Measurements from ENCODE around the gene KCP. TPM values are rescaled to one million over a fixed set of nuclear protein-coding genes. Genes with fewer than 3 reads are reported as not detected.

KCP gene
- total and polyA plus RNA-seq, 2 donors (not counting 1 experiment from before 2014, with no cell fraction given), result 2.3 to 3.8 TPM

DNA sequence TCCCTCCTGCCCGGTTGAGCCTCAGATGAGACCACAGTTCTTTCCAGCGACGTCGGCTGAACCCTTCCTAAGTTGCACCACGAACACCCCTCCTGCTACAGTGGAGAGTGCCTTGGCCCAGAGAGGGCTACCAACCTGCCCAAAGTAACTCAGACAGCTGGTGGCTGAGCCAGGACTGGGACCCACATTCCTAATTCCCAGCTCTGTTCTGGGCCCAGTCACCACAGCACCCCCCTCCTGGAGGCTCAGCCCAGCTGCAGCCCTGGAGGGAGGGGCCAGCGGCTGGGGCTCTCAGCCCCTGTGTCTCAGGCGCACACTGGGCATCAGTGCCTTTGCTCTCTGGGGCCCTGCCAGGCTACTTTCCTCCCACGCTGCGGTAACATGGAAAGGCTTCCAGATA lies 37.3 kb downstream of the KCP start:
- Histone ChIP-seq H3K79me2 (ENCODE audit: control insufficient read depth, insufficient read depth, low read length) (no peaks in the 10 kb centered on the region), H3K27ac (ENCODE audit: low read length in 2 of 2) (no peak overlapping the region), H3K9ac (ENCODE audit: low read length) (no peak overlapping the region), H3K27me3 (replicated peaks in 1 of 4; ENCODE audit: control extremely low read depth in 1 of 4, control insufficient read depth in 3 of 4, insufficient read depth in 4 of 4, low read length in 3 of 4) (peaks cover 0 to 14% (median 4%) of the 10 kb centered on the region in 4 experiments), H3K36me3 (replicated peaks in 1 of 2; ENCODE audit: control extremely low read depth in 1 of 2, control insufficient read depth in 1 of 2, extremely low read depth in 1 of 2, insufficient read depth in 2 of 2, low read length in 1 of 2) (no peaks in the 10 kb centered on the region), H3K4me2 (replicated peaks; ENCODE audit: low read depth, low read length, poor library complexity, severe bottlenecking) (no peak overlapping the region), H3K4me1 (ENCODE audit: control insufficient read depth in 2 of 2, insufficient read depth in 2 of 2, low read length in 2 of 2) (peaks cover 13% of the 10 kb centered on the region in 2 donors), H2AFZ (ENCODE audit: insufficient read depth, low read depth, low read length, poor library complexity, severe bottlenecking) (no peak overlapping the region), H4K20me1 (ENCODE audit: control insufficient read depth, insufficient read depth, low read length, poor library complexity, severe bottlenecking) (peaks cover 19% of the 10 kb centered on the region), H3K9me3 (ENCODE audit: control extremely low read depth in 1 of 3, control insufficient read depth in 2 of 3, insufficient read depth in 1 of 3, low read length in 2 of 3) (no peaks in the 10 kb centered on the region), H3K4me3 (ENCODE audit: control extremely low read depth in 1 of 5, extremely low read depth in 1 of 5, insufficient read depth in 1 of 5, low read depth in 2 of 5, low read length in 4 of 5) (no peak overlapping the region)
- Mint-ChIP-seq H3K27ac (no peak overlapping the region), H3K4me3 (no peak overlapping the region), H3K9me3 (ENCODE audit: insufficient read depth) (no peaks in the 10 kb centered on the region), H3K4me1 (peaks cover 11% of the 10 kb centered on the region), H3K27me3 (peaks cover 7% of the 10 kb centered on the region)
- no peak for DNase-seq
- CTCF ChIA-PET, result no interaction called here
- WGBS (ENCODE audit: insufficient coverage), result 90% methylated on average over 8 of the region's 9 CpGs
- POLR2A ChIA-PET, result interaction anchor here (0.6 to 1.2 kb wide), 2 partner anchors 10 to 523 kb away, joined by 3 to 6 read pairs; no protein-coding TSS in a partner anchor
- intact Hi-C loops (cut with micrococcal nuclease), result no loop called here
- no peak for ATAC-seq (ENCODE audit: low read depth)
- TF ChIP-seq EZH2 (IDR thresholded peaks at IDR 0.05; ENCODE audit: borderline replicate concordance, insufficient read depth, low read depth, low read length, poor library complexity, severe bottlenecking), result no peak
- TF ChIP-seq, protein P1, sequence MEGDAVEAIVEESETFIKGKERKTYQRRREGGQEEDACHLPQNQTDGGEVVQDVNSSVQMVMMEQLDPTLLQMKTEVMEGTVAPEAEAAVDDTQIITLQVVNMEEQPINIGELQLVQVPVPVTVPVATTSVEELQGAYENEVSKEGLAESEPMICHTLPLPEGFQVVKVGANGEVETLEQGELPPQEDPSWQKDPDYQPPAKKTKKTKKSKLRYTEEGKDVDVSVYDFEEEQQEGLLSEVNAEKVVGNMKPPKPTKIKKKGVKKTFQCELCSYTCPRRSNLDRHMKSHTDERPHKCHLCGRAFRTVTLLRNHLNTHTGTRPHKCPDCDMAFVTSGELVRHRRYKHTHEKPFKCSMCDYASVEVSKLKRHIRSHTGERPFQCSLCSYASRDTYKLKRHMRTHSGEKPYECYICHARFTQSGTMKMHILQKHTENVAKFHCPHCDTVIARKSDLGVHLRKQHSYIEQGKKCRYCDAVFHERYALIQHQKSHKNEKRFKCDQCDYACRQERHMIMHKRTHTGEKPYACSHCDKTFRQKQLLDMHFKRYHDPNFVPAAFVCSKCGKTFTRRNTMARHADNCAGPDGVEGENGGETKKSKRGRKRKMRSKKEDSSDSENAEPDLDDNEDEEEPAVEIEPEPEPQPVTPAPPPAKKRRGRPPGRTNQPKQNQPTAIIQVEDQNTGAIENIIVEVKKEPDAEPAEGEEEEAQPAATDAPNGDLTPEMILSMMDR (IDR thresholded peaks at IDR 0.05), result no peak

DNA sequence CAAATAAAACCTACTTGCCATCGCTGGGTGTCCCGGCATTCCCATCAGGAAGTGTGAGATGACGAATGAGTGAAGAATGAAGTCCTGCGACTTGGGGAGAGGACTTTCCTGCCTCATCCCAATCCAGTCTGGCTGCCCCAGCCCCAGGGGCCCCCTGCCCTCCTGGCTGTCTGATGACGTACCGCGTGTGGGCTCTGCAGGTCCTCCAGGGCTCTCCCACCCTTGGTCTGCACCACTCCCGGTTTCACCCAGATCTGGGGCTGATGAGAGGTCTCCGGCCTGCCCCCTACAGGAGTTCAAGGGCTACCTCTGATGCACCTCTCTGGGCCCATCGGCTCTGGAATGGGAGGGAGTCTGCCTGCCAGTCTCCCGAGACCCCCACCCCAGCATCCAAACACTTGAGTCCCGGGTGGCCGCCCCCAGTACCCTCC lies 38.1 kb downstream of the KCP start:
- no peak overlapping the region for H3K27ac Mint-ChIP-seq
- no peak overlapping the region for H3K9ac ChIP-seq (ENCODE audit: low read length)
- no peak overlapping the region for H3K4me2 ChIP-seq (replicated peaks; ENCODE audit: low read depth, low read length, poor library complexity, severe bottlenecking)
- 95% methylated on average over 9 of the region's 13 CpGs for WGBS (ENCODE audit: insufficient coverage)
- no peak overlapping the region for H3K4me3 ChIP-seq (ENCODE audit: control extremely low read depth in 1 of 5, extremely low read depth in 1 of 5, insufficient read depth in 1 of 5, low read depth in 2 of 5, low read length in 4 of 5)
- H3K27me3 Mint-ChIP-seq, result peaks cover 7% of the 10 kb centered on the region
- H2AFZ ChIP-seq (ENCODE audit: insufficient read depth, low read depth, low read length, poor library complexity, severe bottlenecking), result no peak overlapping the region
- peaks cover 0 to 14% (median 5%) of the 10 kb centered on the region in 4 experiments for H3K27me3 ChIP-seq (replicated peaks in 1 of 4; ENCODE audit: control extremely low read depth in 1 of 4, control insufficient read depth in 3 of 4, insufficient read depth in 4 of 4, low read length in 3 of 4)
- H3K4me1 Mint-ChIP-seq, result peaks cover 16% of the 10 kb centered on the region
- intact Hi-C loops (cut with micrococcal nuclease), result no loop called here
- ChIA-PET CTCF (interaction anchor here (0.7 kb wide), 1 partner anchor 30 kb away, joined by 3 read pairs; no protein-coding TSS in a partner anchor), POLR2A (interaction anchor here (0.6 kb wide), 1 partner anchor 523 kb away, joined by 6 read pairs; no protein-coding TSS in a partner anchor)
- H3K4me3 Mint-ChIP-seq, result no peak overlapping the region
- peaks cover 13% of the 10 kb centered on the region in 2 donors for H3K4me1 ChIP-seq (ENCODE audit: control insufficient read depth in 2 of 2, insufficient read depth in 2 of 2, low read length in 2 of 2)
- no peaks in the 10 kb centered on the region for H3K9me3 ChIP-seq (ENCODE audit: control extremely low read depth in 1 of 3, control insufficient read depth in 2 of 3, insufficient read depth in 1 of 3, low read length in 2 of 3)
- peaks cover 4% of the 10 kb centered on the region for H3K79me2 ChIP-seq (ENCODE audit: control insufficient read depth, insufficient read depth, low read length)
- no peaks in the 10 kb centered on the region for H3K36me3 ChIP-seq (replicated peaks in 1 of 2; ENCODE audit: control extremely low read depth in 1 of 2, control insufficient read depth in 1 of 2, extremely low read depth in 1 of 2, insufficient read depth in 2 of 2, low read length in 1 of 2)
- DNase-seq (no peak), ATAC-seq (ENCODE audit: low read depth) (no peak)
- H3K9me3 Mint-ChIP-seq (ENCODE audit: insufficient read depth), result no peaks in the 10 kb centered on the region
- no peak for TF ChIP-seq EZH2 (IDR thresholded peaks at IDR 0.05; ENCODE audit: borderline replicate concordance, insufficient read depth, low read depth, low read length, poor library complexity, severe bottlenecking)
- TF ChIP-seq, protein P1 (IDR thresholded peaks at IDR 0.05), result no peak
- peaks cover 25% of the 10 kb centered on the region for H4K20me1 ChIP-seq (ENCODE audit: control insufficient read depth, insufficient read depth, low read length, poor library complexity, severe bottlenecking)
- H3K27ac ChIP-seq (ENCODE audit: low read length in 2 of 2), result no peak overlapping the region
